WTC11 (cell line): ENCODE results near the gene C5orf15.

ENCODE experiments used
- ATF6 ChIP-seq: sonication (generic); formaldehyde crosslinking; IDR thresholded peaks from 2 replicates; pipeline ENCODE4 v1.8.1; 2023; ENCODE audit warnings: mild to moderate bottlenecking, missing genetic modification reagents
- MAX ChIP-seq: sonication (generic); formaldehyde crosslinking; IDR thresholded peaks from 2 replicates; pipeline ENCODE4 v1.8.0; 2022; ENCODE audit warnings: mild to moderate bottlenecking, missing genetic modification reagents
- MYBL2 ChIP-seq: sonication (generic); formaldehyde crosslinking; IDR thresholded peaks from 2 replicates; pipeline ENCODE4 v1.8.1; 2023; ENCODE audit warnings: mild to moderate bottlenecking, moderate library complexity, missing genetic modification reagents
- PREB ChIP-seq: sonication (generic); formaldehyde crosslinking; IDR thresholded peaks from 2 replicates; pipeline ENCODE4 v1.8.1; 2022; ENCODE audit warnings: mild to moderate bottlenecking, missing genetic modification reagents, moderate library complexity, borderline replicate concordance
- SOX15 ChIP-seq: fragments of 250-450 bp; sonication (Bioruptor Pico); IDR thresholded peaks from 2 replicates; pipeline ENCODE4 v1.9.0; 2021; ENCODE audit warnings: mild to moderate bottlenecking
- SP1 ChIP-seq: sonication (generic); formaldehyde crosslinking; conservative IDR thresholded peaks from 2 replicates; pipeline ENCODE4 v1.8.1; 2022; ENCODE audit warnings: missing genetic modification reagents
- TEAD4 ChIP-seq: sonication (generic); formaldehyde crosslinking; IDR thresholded peaks from 2 replicates; pipeline ENCODE4 v1.8.0; 2022; ENCODE audit warnings: mild to moderate bottlenecking, missing genetic modification reagents
- TP53 ChIP-seq: sonication (generic); formaldehyde crosslinking; IDR thresholded peaks from 2 replicates; pipeline ENCODE4 v1.8.1; 2023; ENCODE audit warnings: mild to moderate bottlenecking, missing genetic modification reagents
- USF1 ChIP-seq: sonication (generic); formaldehyde crosslinking; IDR thresholded peaks from 2 replicates; pipeline ENCODE4 v1.8.0; 2022; ENCODE audit warnings: mild to moderate bottlenecking, missing genetic modification reagents
- ZMAT4 ChIP-seq: fragments of 250-450 bp; sonication (Bioruptor Pico); IDR thresholded peaks from 2 replicates; pipeline ENCODE4 v1.9.0; 2021; ENCODE audit warnings: mild to moderate bottlenecking
- TF ChIP-seq, protein P1 (sequence below): sonication (generic); formaldehyde crosslinking; IDR thresholded peaks from 2 replicates; pipeline ENCODE4 v1.8.1; 2022; ENCODE audit warnings: low read depth, missing genetic modification reagents, borderline replicate concordance
- TF ChIP-seq, protein P2 (sequence below): fragments of 200-600 bp; IDR thresholded peaks from 2 replicates; pipeline ENCODE4 v1.8.0; 2022; ENCODE audit warnings: antibody characterized with exemption
- TF ChIP-seq, protein P3 (sequence below): sonication (generic); formaldehyde crosslinking; IDR thresholded peaks from 2 replicates; pipeline ENCODE4 v1.8.1; 2023; ENCODE audit warnings: mild to moderate bottlenecking, missing genetic modification reagents, moderate library complexity

DNA sequence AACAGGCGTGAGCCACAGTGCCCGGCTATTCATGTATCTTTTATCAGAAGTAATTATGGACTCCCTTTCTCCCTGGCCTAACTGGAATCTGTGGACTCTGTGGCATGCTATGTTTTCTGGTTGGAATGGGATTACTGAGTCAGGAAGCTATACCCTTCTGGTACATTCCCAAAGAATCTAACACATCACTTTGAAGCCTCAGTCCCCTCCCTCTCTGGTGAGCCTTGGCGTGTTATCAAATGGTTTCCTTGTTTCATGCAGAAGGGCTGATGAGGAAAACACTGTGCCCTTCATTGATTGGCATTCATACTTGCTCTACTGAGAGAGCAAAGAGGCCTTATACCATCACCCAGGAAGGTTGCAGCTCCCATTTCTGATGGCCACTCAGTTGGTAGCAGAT lies 22.9 kb downstream of the C5orf15 start:
- TF ChIP-seq, protein P1, sequence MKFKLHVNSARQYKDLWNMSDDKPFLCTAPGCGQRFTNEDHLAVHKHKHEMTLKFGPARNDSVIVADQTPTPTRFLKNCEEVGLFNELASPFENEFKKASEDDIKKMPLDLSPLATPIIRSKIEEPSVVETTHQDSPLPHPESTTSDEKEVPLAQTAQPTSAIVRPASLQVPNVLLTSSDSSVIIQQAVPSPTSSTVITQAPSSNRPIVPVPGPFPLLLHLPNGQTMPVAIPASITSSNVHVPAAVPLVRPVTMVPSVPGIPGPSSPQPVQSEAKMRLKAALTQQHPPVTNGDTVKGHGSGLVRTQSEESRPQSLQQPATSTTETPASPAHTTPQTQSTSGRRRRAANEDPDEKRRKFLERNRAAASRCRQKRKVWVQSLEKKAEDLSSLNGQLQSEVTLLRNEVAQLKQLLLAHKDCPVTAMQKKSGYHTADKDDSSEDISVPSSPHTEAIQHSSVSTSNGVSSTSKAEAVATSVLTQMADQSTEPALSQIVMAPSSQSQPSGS (CRISPR knock-in tag), result no peak
- TF ChIP-seq, protein P2, sequence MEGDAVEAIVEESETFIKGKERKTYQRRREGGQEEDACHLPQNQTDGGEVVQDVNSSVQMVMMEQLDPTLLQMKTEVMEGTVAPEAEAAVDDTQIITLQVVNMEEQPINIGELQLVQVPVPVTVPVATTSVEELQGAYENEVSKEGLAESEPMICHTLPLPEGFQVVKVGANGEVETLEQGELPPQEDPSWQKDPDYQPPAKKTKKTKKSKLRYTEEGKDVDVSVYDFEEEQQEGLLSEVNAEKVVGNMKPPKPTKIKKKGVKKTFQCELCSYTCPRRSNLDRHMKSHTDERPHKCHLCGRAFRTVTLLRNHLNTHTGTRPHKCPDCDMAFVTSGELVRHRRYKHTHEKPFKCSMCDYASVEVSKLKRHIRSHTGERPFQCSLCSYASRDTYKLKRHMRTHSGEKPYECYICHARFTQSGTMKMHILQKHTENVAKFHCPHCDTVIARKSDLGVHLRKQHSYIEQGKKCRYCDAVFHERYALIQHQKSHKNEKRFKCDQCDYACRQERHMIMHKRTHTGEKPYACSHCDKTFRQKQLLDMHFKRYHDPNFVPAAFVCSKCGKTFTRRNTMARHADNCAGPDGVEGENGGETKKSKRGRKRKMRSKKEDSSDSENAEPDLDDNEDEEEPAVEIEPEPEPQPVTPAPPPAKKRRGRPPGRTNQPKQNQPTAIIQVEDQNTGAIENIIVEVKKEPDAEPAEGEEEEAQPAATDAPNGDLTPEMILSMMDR, result no peak
- TF ChIP-seq MAX (CRISPR knock-in tag) (no peak), SP1 (CRISPR knock-in tag) (no peak), PREB (CRISPR knock-in tag) (no peak), ATF6 (no peak), USF1 (CRISPR knock-in tag) (no peak), TP53 (CRISPR knock-in tag) (no peak), TEAD4 (CRISPR knock-in tag) (no peak), MYBL2 (CRISPR knock-in tag) (no peak), SOX15 (CRISPR knock-in tag) (no peak), ZMAT4 (CRISPR knock-in tag) (no peak)
- TF ChIP-seq, protein P3, sequence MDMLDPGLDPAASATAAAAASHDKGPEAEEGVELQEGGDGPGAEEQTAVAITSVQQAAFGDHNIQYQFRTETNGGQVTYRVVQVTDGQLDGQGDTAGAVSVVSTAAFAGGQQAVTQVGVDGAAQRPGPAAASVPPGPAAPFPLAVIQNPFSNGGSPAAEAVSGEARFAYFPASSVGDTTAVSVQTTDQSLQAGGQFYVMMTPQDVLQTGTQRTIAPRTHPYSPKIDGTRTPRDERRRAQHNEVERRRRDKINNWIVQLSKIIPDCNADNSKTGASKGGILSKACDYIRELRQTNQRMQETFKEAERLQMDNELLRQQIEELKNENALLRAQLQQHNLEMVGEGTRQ (CRISPR knock-in tag), result no peak
